Endothelial cell of umbilical vein (primary cell): ENCODE results near the gene MASP2. TPM values are rescaled to one million over a fixed set of nuclear protein-coding genes. Genes with fewer than 3 reads are reported as not detected.

Source experiments
- BruUV-seq: library from RNA; stranded (reverse); fragments of 400-500 nt; replicated peaks from 2 replicates; lab custom pipeline; 2021; lab: Mats Ljungman, UMichigan
- CTCF ChIA-PET: fragments of 300-600, 350-600 bp; sonication (Branson Sonifier 250); formaldehyde crosslinking; loops from one replicate; lab custom pipeline; 2021; ENCODE audit warnings: antibody characterized with exemption, inconsistent platforms; lab: Charles Lee
- POLR2A ChIA-PET: fragments of 300-600, 350-600 bp; sonication (Branson Sonifier 250); formaldehyde crosslinking; loops from one replicate; lab custom pipeline; 2021; ENCODE audit warnings: antibody characterized with exemption, inconsistent platforms; lab: Charles Lee
- DNase-seq: peaks from one replicate; pipeline ENCODE4 v3.0.0-alpha.2; 2011; ENCODE audit warnings: low read depth, low spot score
- FAIRE-seq: peaks from 2 replicates; lab custom pipeline; 2011; peaks lifted over from hg19 to GRCh38; lab: Jason Lieb, UNC
- H2AFZ ChIP-seq: 2 replicates; pipeline ENCODE4 v1.6.0; 2012; ENCODE audit warnings: low read depth, low read length, control low read depth, inconsistent platforms
- H3K27ac ChIP-seq: 2 replicates; pipeline ENCODE4 v1.5.1; 2011; ENCODE audit warnings: low read depth, mild to moderate bottlenecking, control low read depth, low read length, moderate library complexity; ENCODE audit not compliant: insufficient read depth
- H3K27me3 ChIP-seq, 2 experiments: 2 replicates each; pipeline versions ENCODE4 v1.6.0 to v1.6.1; 2011; ENCODE audit warnings: low read length in 2 of 2, mixed read lengths in 1 of 2; ENCODE audit not compliant: control insufficient read depth in 2 of 2, insufficient read depth in 2 of 2
- H3K36me3 ChIP-seq, 2 experiments: 2 replicates in 1 of 2; 3 replicates in 1 of 2; pipeline ENCODE4 v1.5.1; 2011; ENCODE audit warnings: low read length in 2 of 2, mild to moderate bottlenecking in 1 of 2, moderate library complexity in 1 of 2; ENCODE audit not compliant: control insufficient read depth in 2 of 2, insufficient read depth in 2 of 2; ENCODE audit errors: extremely low read depth in 1 of 2
- H3K4me1 ChIP-seq: 3 replicates; pipeline ENCODE4 v1.5.1; 2011; ENCODE audit warnings: mild to moderate bottlenecking, low read length; ENCODE audit not compliant: control insufficient read depth, insufficient read depth; ENCODE audit errors: extremely low read depth
- H3K4me2 ChIP-seq: 2 replicates; pipeline ENCODE4 v1.6.1; 2011; ENCODE audit warnings: low read length, control low read depth, mixed read lengths; ENCODE audit not compliant: insufficient read depth
- H3K4me3 ChIP-seq, 3 experiments: fragments of 200-600 bp in 1 of 3; sonication (generic), shearing (Covaris generic) in 1 of 3; replicated peaks in 1 of 3; 2 replicates each; pipeline ENCODE4 v1.5.1; 2011 to 2016; ENCODE audit warnings: control low read depth in 3 of 3, low read length in 3 of 3, mild to moderate bottlenecking in 2 of 3, inconsistent platforms in 1 of 3, low read depth in 1 of 3, moderate library complexity in 1 of 3; ENCODE audit not compliant: insufficient read depth in 1 of 3
- H3K79me2 ChIP-seq: 2 replicates; pipeline ENCODE4 v1.6.0; 2012; ENCODE audit warnings: low read length, inconsistent platforms; ENCODE audit not compliant: control insufficient read depth, insufficient read depth
- H3K9ac ChIP-seq: replicated peaks from 2 replicates; pipeline ENCODE3; 2011; ENCODE audit warnings: low read length, control low read depth; ENCODE audit not compliant: insufficient read depth; ENCODE audit errors: extremely low read depth
- H3K9me1 ChIP-seq: replicated peaks from 3 replicates; pipeline ENCODE4 v1.6.0; 2011; ENCODE audit warnings: mild to moderate bottlenecking, low read length; ENCODE audit not compliant: control insufficient read depth, insufficient read depth; ENCODE audit errors: extremely low read depth
- H3K9me3 ChIP-seq: replicated peaks from 2 replicates; pipeline ENCODE4 v1.5.1; 2012; ENCODE audit warnings: low read length, inconsistent platforms; ENCODE audit not compliant: control insufficient read depth, insufficient read depth
- H4K20me1 ChIP-seq: replicated peaks from 2 replicates; pipeline ENCODE3; 2011; ENCODE audit warnings: mild to moderate bottlenecking, low read length; ENCODE audit not compliant: control insufficient read depth, insufficient read depth; ENCODE audit errors: extremely low read depth
- CTCF ChIP-seq, 2 donors: IDR thresholded peaks; 1 replicate in 1 of 2; 2 replicates in 1 of 2; pipeline ENCODE4 v1.5.1; 2011; ENCODE audit warnings: low read length in 2 of 2, mild to moderate bottlenecking in 2 of 2, moderate library complexity in 2 of 2, control low read depth in 1 of 2, inconsistent platforms in 1 of 2, low read depth in 1 of 2; ENCODE audit not compliant: insufficient read depth in 1 of 2; ENCODE audit errors: extremely low read depth in 1 of 2
- EZH2 ChIP-seq: IDR thresholded peaks from 2 replicates; pipeline ENCODE4 v1.6.1; 2012; ENCODE audit warnings: borderline replicate concordance, low read depth, mild to moderate bottlenecking, moderate library complexity, low read length, inconsistent platforms; ENCODE audit not compliant: severe bottlenecking
- FOS ChIP-seq: IDR thresholded peaks from 2 replicates; pipeline ENCODE4 v1.6.1; 2011; ENCODE audit warnings: mild to moderate bottlenecking, low read length, moderate library complexity, borderline replicate concordance; ENCODE audit not compliant: insufficient read depth
- GATA2 ChIP-seq: IDR thresholded peaks from 2 replicates; pipeline ENCODE4 v1.7.0; 2011; ENCODE audit warnings: low read depth, mild to moderate bottlenecking, moderate library complexity, mixed read lengths, low read length; ENCODE audit not compliant: insufficient read length, insufficient read depth
- JUN ChIP-seq: IDR thresholded peaks from 2 replicates; pipeline ENCODE4 v1.6.1; 2011; ENCODE audit warnings: borderline replicate concordance, low read depth; ENCODE audit not compliant: insufficient read length, insufficient read depth
- MAX ChIP-seq: IDR thresholded peaks from 2 replicates; pipeline ENCODE4 v1.6.1; 2011; ENCODE audit not compliant: insufficient read depth, insufficient read length
- MYC ChIP-seq: IDR thresholded peaks from one replicate; pipeline ENCODE4 v1.6.1; 2011; ENCODE audit warnings: mild to moderate bottlenecking, low read depth, low read length
- POLR2A ChIP-seq: IDR thresholded peaks from 2 replicates; pipeline ENCODE4 v1.6.1; 2012; ENCODE audit warnings: low read depth, mild to moderate bottlenecking, control low read depth, low read length
- POLR2AphosphoS5 ChIP-seq: IDR thresholded peaks from 2 replicates; pipeline ENCODE4 v1.6.1; 2012; ENCODE audit warnings: low read depth, mild to moderate bottlenecking, control low read depth, low read length, moderate library complexity; ENCODE audit not compliant: insufficient read depth
- dilution Hi-C: fragments of 300-500 bp; cut with MboI; formaldehyde crosslinking; loops from one replicate; pipeline ENCODE4 v1.15.0; 2019; ENCODE audit warnings: low sequenced_read_pairs; ENCODE audit not compliant: extremely low pct_ligation_motif_present
- intact Hi-C: fragments of 100-400 bp; cut with micrococcal nuclease; formaldehyde crosslinking; loops from one replicate; pipeline ENCODE4 v1.10.0; 2022
- polyA plus RNA-seq, 4 experiments: library from polyadenylated mRNA; depleted of rRNA in 3 of 4; stranded (reverse) in 3 of 4; unstranded in 1 of 4; fragments of >200 nt; gene quantifications; 2 replicates each; pipeline versions ENCODE4 v1.2.1 to v1.2.3, GENCODE V29; 2011 to 2012; ENCODE audit warnings: missing spikeins in 1 of 4
- total RNA-seq: library from RNA; stranded (reverse); gene quantifications from 2 replicates; pipeline ENCODE4 v1.2.3, GENCODE V29; 2021

MASP2 gene
- total and polyA plus RNA-seq, 2 donors (not counting 3 experiments of a cell fraction or from before 2014, with no cell fraction given) = 0.53 TPM; not detected in 1

GRCh38 chr1:11071463-11072215, 24.6 kb upstream of the MASP2 start:
- no TSS peak for BruUV-seq
- H3K36me3 ChIP-seq = peaks cover 37 to 62% of the 10 kb centered on the region in 2 experiments
- FAIRE-seq = no peak
- DNase-seq = no peak
- H3K27me3 ChIP-seq = no peaks in the 10 kb centered on the region
- no peaks in the 10 kb centered on the region for H3K9me1 ChIP-seq
- no peaks in the 10 kb centered on the region for H3K79me2 ChIP-seq
- ChIA-PET POLR2A (no interaction called here), CTCF (interaction anchor here (1.0 to 2.0 kb wide), 2 partner anchors 17 to 34 kb away, joined by 3 to 10 read pairs; no protein-coding TSS in a partner anchor)
- H3K9me3 ChIP-seq = no peaks in the 10 kb centered on the region
- H3K27ac ChIP-seq = no peak overlapping the region
- no peaks in the 10 kb centered on the region for H3K4me1 ChIP-seq
- no peak overlapping the region for H3K9ac ChIP-seq
- no peak overlapping the region for H2AFZ ChIP-seq
- dilution Hi-C loops (no loop called here), intact Hi-C loops (no loop called here)
- no peaks in the 10 kb centered on the region for H4K20me1 ChIP-seq
- no peak overlapping the region for H3K4me3 ChIP-seq
- TF ChIP-seq EZH2 (no peak), FOS (no peak), GATA2 (no peak), MYC (no peak), MAX (no peak), JUN (no peak), CTCF (IDR thresholded peaks at IDR 0.05; ENCODE audit: extremely low read depth in 1 of 2, insufficient read depth in 1 of 2, low read depth in 1 of 2, low read length in 2 of 2) (no peak), POLR2AphosphoS5 (no peak), POLR2A (no peak)
- H3K4me2 ChIP-seq = no peak overlapping the region
